Heart right ventricle (tissue), 16 donors: ENCODE data around the gene MACROD2. TPM values are rescaled to one million over a fixed set of nuclear protein-coding genes. Genes with fewer than 3 reads are reported as not detected.

Experiments
- ATAC-seq, 8 donors: fragments of 200-7000 bp; cut with Tn5 transposase; one replicate each; pipeline ENCODE4 v1.9.1; 2020; ENCODE audit warnings: mild to moderate bottlenecking in 8 of 8, moderate library complexity in 8 of 8, moderate number of reproducible peaks in 1 of 8
- DNase-seq, 2 donors: peaks; one replicate each; pipeline ENCODE4 v3.0.0-alpha.2; 2020
- H3K27ac ChIP-seq, 10 donors: fragments of 200-600 bp; sonication (generic) in 2 of 10; one replicate each; pipeline versions ENCODE4 v1.5.0 to v1.8.0; 2020 to 2022; ENCODE audit warnings: mild to moderate bottlenecking in 3 of 10
- H3K27me3 ChIP-seq, 7 donors: fragments of 200-600 bp; one replicate each; pipeline ENCODE4 v1.8.0; 2021 to 2022; ENCODE audit warnings: mild to moderate bottlenecking in 2 of 7
- H3K36me3 ChIP-seq, 9 donors: fragments of 200-600 bp; sonication (generic) in 1 of 9; one replicate each; pipeline versions ENCODE4 v1.5.0 to v1.8.0; 2020 to 2022; ENCODE audit warnings: mild to moderate bottlenecking in 2 of 9
- H3K4me1 ChIP-seq, 9 donors: fragments of 200-600 bp; sonication (generic) in 1 of 9; one replicate each; pipeline versions ENCODE4 v1.5.0 to v1.8.0; 2020 to 2022; ENCODE audit warnings: mild to moderate bottlenecking in 4 of 9
- H3K4me3 ChIP-seq, 10 donors: fragments of 200-600 bp; sonication (generic) in 2 of 10; one replicate each; pipeline versions ENCODE4 v1.5.0 to v1.8.0; 2020 to 2022; ENCODE audit warnings: mild to moderate bottlenecking in 7 of 10, moderate library complexity in 2 of 10
- H3K9me3 ChIP-seq, 11 donors: fragments of 200-600 bp in 10 of 11; sonication (generic) in 2 of 11; one replicate each; pipeline versions ENCODE4 v1.5.0 to v1.8.0; 2013 to 2022; ENCODE audit warnings: mild to moderate bottlenecking in 2 of 11, control low read depth in 1 of 11, moderate library complexity in 1 of 11
- WGBS, 2 donors: extraction: QIAGEN DNeasy Blood & Tissue Kit; methylation state at CpG; one replicate each; pipeline ENCODE4 v1.1.7; 2013; ENCODE audit warnings: inconsistent platforms in 1 of 2; 5-methylcytosine and 5-hydroxymethylcytosine counted together
- intact Hi-C, 10 donors: fragments of 100-400 bp; cut with DNase I; formaldehyde crosslinking; loops; one replicate each; pipeline versions ENCODE4 v1.11.1 to v1.14.2; 2022
- polyA plus RNA-seq, 2 donors: library from polyadenylated mRNA; stranded (reverse); fragments of 200-250 nt; gene quantifications; one replicate each; pipeline ENCODE4 v1.2.3, GENCODE V29; 2013
- total RNA-seq, 10 donors: library from RNA; stranded (reverse); fragmentation: NEBNext Ultra II Directional in 3 of 10; extraction: Animal tissue kit (Norgen Biotek cat#: 25700) in 3 of 10; gene quantifications; one replicate each; pipeline versions ENCODE4 v1.2.1 to v1.2.4, GENCODE V29; 2021 to 2023
- TF ChIP-seq, protein P1 (sequence below), 9 donors: fragments of 200-600 bp; sonication (generic) in 2 of 9; IDR thresholded peaks; one replicate each; pipeline versions ENCODE4 v1.5.0 to v1.8.0; 2021 to 2022; ENCODE audit warnings: antibody characterized with exemption in 9 of 9, mild to moderate bottlenecking in 5 of 9, moderate library complexity in 1 of 9
- donor health status: Arrhythmogenic right ventricular cardiomyopathy.
- donor health status: ischemic (EF 13 %, LVEDD 7.1; RV severe dilation, severe dysfunction).
- donor health status: healthy with polysubstance abuse.
- donor health status: DM: no; HTN: yes; CAD: no.
- donor health status: DM: no; HTN: no; CAD: no.
- donor health status: ischemic (EF 25% LVEDD 6.9; RV normal size, moderate dysfunction).
- donor health status: ischemic (EF 25% LVEDD 5.7; RV mildly dilated, moderate dysfunction).
- donor health status: healthy.
- donor health status: DM: yes; HTN: yes; CAD: no.
- donor health status: Ischemic cardiomyopathy.
- donor health status: ischemic (EF 35%, LVEDD 5.7; RV mildly dilated, moderate dysfunction).
- donor health status: nonischemic (EF 11% LVEDD 7.7; RV severe dilation, severe dysfunction).
- donor health status: DM: yes; HTN: yes; CAD: no.
- donor health status: PGD.
- donor health status: ischemic (EF 29% LVEDD 5.4; RV normal size, mild dysfunction).
- donor health status: nonischemic (EF 23%, LVEDD 6.1; RV moderate dilation, normal function).

MACROD2 gene
- total and polyA plus RNA-seq, 12 donors = 0.28 to 6.4 (median 4.1) TPM

DNA sequence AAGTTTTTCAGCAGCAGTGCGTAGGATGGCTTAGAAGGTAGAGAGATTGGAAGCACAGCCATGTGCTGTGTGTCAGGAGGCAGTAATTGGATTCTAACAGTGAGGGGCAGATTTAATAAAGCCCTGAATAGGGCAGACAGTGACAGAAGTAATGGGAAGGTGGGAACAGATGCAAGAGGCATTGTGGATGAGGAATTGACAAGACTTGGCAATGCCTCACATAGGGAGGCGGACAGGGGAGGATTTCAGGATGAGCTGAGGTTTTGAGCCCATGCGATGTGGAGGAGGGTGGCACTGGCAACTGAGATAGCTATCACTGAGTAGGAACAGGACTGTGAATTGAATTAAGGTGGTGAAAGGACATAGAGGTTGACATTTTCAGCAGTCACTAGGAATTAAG, 604.3 kb downstream of the MACROD2 start:
- intact Hi-C loops = no loop called here

DNA sequence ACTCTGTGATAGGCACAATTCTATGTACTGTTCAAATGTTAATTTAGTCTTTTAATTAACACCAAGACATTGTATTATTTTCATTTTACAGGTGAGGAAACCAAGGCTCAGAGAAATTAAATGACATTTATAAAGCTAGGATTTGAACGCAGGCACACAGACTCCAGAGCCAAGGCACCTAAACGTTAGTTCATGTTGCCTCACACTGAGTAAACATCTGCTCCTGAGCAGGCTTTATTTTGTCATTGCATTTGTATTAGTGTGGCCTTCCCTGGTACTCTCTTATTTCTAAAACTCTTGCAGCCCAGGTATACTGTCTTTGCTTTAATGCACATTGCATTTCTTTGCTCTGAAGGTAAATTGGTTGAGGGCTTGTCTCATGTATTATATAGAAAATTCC, 605.2 kb downstream of the MACROD2 start:
- no peaks in the 10 kb centered on the region for H3K27me3 ChIP-seq
- no peak overlapping the region for H3K4me3 ChIP-seq
- TF ChIP-seq, protein P1, sequence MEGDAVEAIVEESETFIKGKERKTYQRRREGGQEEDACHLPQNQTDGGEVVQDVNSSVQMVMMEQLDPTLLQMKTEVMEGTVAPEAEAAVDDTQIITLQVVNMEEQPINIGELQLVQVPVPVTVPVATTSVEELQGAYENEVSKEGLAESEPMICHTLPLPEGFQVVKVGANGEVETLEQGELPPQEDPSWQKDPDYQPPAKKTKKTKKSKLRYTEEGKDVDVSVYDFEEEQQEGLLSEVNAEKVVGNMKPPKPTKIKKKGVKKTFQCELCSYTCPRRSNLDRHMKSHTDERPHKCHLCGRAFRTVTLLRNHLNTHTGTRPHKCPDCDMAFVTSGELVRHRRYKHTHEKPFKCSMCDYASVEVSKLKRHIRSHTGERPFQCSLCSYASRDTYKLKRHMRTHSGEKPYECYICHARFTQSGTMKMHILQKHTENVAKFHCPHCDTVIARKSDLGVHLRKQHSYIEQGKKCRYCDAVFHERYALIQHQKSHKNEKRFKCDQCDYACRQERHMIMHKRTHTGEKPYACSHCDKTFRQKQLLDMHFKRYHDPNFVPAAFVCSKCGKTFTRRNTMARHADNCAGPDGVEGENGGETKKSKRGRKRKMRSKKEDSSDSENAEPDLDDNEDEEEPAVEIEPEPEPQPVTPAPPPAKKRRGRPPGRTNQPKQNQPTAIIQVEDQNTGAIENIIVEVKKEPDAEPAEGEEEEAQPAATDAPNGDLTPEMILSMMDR (IDR thresholded peaks at IDR 0.05) = no peak
- H3K4me1 ChIP-seq = no peaks in the 10 kb centered on the region
- H3K27ac ChIP-seq = no peak overlapping the region
- no peak for DNase-seq
- WGBS, 2 donors = 80 to 83% methylated on average over 2 of the region's 2 CpGs
- ATAC-seq = no peak
- no peaks in the 10 kb centered on the region for H3K36me3 ChIP-seq
- intact Hi-C loops = no loop called here
- no peaks in the 10 kb centered on the region for H3K9me3 ChIP-seq

More for the DNA sequence above, 604.3 kb downstream of the MACROD2 start:
- TF ChIP-seq, protein P1 (IDR thresholded peaks at IDR 0.05) = no peak
- ATAC-seq (no peak), DNase-seq (no peak)
- no peak overlapping the region for H3K27ac ChIP-seq
- no peaks in the 10 kb centered on the region for H3K27me3 ChIP-seq
- H3K9me3 ChIP-seq = no peaks in the 10 kb centered on the region
- 54 to 65% methylated on average over 3 of the region's 3 CpGs for WGBS, 2 donors
- no peaks in the 10 kb centered on the region for H3K36me3 ChIP-seq
- no peak overlapping the region for H3K4me3 ChIP-seq
- no peaks in the 10 kb centered on the region for H3K4me1 ChIP-seq

DNA sequence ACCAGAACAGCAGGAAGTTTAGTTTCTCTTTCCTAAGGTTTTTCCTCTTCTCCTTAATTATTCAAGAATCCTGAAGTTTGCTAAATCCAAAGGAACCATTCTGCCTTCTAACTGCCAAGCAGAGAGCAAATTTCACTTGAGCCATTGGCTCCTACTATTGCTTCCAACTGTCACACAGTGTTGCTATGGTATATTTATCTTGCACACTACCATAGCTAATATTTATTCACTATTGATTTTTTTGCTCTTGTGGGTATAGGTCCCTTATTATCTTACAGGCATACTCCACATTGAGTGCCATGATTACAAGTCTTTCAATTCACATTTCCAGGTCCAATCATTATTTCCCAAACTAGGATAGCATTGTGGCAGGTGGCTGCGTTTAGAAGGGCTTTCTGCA, 608.8 kb downstream of the MACROD2 start:
- Histone ChIP-seq H3K36me3 (no peaks in the 10 kb centered on the region), H3K9me3 (no peaks in the 10 kb centered on the region), H3K27me3 (no peaks in the 10 kb centered on the region), H3K4me3 (no peak overlapping the region), H3K27ac (no peak overlapping the region), H3K4me1 (no peaks in the 10 kb centered on the region)
- WGBS, 2 donors = 90 to 94% methylated on average over 1 of the region's 1 CpG
- no peak for ATAC-seq
- intact Hi-C loops = no loop called here
- TF ChIP-seq, protein P1 (IDR thresholded peaks at IDR 0.05) = no peak
- no peak for DNase-seq

DNA sequence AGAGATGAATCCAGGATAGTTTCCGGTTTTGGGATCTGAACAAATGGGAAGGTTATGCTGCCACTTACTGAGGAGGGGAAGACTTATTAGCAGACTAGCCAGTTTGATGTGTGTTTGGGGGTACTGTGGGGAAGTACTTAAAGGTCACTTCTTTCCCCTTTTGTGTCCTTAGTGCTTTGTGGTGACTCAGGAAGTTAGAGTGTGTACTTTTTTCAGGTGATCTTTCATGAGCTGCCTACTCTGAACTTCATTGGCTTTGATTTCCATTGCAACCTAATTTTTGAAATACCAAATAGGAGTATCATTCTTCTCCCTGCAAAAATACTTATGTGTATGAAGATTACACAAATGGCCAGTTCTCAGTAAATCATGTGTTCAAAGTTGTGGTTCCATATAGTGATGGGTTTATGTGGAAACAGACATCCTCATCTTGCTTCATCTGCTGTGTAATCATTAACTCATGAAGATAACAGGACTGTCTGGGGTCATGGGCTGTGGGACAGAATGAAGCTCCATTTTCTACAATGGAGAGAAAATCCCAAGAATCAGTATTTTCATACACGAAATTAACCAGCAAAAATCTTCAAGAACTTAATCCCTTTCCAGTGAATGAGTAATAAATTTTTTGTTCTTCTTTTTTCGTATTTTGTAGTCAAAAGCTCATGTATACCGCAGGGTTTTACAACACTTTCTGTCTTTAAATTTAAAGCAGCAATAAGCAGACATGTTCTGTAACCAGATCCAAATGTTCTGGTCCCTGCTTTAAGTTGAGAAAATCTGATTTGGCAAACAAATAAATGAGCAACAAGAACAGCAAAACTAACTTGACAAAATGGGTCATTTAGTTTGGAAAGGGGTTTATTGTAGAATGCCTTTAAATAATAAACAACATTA, 614.3 kb downstream of the MACROD2 start:
- TF ChIP-seq, protein P1 (IDR thresholded peaks at IDR 0.05) = no peak
- H3K36me3 ChIP-seq = no peaks in the 10 kb centered on the region
- H3K9me3 ChIP-seq = no peaks in the 10 kb centered on the region
- no peaks in the 10 kb centered on the region for H3K27me3 ChIP-seq
- ATAC-seq (no peak), DNase-seq (no peak)
- intact Hi-C loops = no loop called here
- H3K4me3 ChIP-seq = no peak overlapping the region
- H3K27ac ChIP-seq = no peak overlapping the region
- 72 to 83% methylated on average over 4 of the region's 4 CpGs for WGBS, 2 donors
- H3K4me1 ChIP-seq = no peaks in the 10 kb centered on the region
